LNCaP clone FGC (cell line): ENCODE data around the gene DPM1.

Experiments used
- DNase-seq: peaks from one replicate; pipeline ENCODE4 v3.0.0-alpha.2; 2011; ENCODE audit warnings: low read depth
- H3K4me3 ChIP-seq: 2 replicates; pipeline ENCODE4 v1.5.1; 2011; ENCODE audit warnings: mild to moderate bottlenecking, low read depth, low read length, control low read depth
- TF ChIP-seq, protein P1 (sequence below): IDR thresholded peaks from 2 replicates; pipeline ENCODE4 v1.5.1; 2012; ENCODE audit warnings: mild to moderate bottlenecking; ENCODE audit not compliant: control insufficient read depth, insufficient read depth; ENCODE audit errors: extremely low read depth

DPM1 gene

DNA sequence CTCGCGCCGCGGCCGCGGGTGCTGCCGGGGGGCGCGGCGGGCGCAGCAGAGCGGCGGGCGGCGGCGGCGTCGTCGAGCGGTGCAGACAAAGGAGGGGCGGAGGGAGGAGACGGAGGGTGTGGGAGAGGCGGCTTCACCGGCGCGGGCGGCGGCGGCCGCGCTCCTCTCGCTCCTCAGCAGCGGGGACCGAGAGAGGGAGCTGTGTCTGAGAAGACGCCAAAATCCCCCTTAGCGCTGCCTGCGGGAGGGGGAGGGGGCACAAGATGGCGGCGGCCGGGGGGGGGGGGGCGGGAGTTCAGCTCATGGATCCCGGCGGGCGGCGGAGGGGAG is 27.4 kb downstream of the DPM1 start:
- peak overlapping the region; percentile 58 for H3K4me3 ChIP-seq
- TF ChIP-seq, protein P1, sequence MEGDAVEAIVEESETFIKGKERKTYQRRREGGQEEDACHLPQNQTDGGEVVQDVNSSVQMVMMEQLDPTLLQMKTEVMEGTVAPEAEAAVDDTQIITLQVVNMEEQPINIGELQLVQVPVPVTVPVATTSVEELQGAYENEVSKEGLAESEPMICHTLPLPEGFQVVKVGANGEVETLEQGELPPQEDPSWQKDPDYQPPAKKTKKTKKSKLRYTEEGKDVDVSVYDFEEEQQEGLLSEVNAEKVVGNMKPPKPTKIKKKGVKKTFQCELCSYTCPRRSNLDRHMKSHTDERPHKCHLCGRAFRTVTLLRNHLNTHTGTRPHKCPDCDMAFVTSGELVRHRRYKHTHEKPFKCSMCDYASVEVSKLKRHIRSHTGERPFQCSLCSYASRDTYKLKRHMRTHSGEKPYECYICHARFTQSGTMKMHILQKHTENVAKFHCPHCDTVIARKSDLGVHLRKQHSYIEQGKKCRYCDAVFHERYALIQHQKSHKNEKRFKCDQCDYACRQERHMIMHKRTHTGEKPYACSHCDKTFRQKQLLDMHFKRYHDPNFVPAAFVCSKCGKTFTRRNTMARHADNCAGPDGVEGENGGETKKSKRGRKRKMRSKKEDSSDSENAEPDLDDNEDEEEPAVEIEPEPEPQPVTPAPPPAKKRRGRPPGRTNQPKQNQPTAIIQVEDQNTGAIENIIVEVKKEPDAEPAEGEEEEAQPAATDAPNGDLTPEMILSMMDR = no peak
- no peak for DNase-seq

DNA sequence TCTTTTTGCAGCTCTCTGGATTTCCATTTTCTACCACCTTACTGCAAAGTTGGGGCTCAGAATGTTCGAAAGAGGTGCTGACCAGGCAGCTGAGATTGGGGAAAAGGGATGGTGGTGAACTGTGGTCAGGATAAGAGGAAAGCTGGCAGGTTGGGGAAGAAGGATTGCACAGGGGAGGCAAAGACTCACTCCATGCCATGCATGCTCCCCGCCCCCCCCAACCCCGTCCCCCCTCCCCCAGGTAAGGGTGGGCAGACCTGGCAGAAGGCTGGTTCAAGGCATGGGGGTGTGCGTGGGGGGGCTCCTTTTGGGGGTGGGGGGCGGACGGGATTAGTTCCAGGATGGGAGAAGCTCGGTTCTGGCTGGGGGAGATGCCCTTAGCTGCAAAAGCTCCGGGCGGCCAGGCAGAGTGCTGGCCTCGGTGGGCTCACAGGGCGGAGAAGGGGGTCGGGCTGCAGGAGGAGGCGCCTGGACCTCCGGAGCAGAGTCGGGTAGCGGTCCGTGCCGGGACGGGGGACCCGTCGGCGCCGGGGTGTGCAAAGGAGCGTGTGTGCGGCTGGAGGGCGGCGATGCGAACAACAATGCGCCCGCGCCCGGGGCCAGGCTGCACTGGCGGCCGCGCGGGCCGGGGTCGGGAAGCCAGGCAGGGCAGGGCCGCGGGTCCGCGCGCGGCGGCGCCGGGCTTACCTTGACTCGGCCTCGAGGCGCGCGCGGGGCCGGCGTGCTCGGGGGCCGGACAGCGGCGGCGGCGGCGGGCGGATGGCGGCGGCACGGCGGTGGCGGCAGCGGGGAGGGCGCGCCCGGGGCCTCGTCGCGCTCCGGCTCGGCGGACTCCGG is 28.0 kb downstream of the DPM1 start:
- DNase-seq = no peak
- H3K4me3 ChIP-seq = peak overlapping the region; percentile 74
- TF ChIP-seq, protein P1 = no peak

DNA sequence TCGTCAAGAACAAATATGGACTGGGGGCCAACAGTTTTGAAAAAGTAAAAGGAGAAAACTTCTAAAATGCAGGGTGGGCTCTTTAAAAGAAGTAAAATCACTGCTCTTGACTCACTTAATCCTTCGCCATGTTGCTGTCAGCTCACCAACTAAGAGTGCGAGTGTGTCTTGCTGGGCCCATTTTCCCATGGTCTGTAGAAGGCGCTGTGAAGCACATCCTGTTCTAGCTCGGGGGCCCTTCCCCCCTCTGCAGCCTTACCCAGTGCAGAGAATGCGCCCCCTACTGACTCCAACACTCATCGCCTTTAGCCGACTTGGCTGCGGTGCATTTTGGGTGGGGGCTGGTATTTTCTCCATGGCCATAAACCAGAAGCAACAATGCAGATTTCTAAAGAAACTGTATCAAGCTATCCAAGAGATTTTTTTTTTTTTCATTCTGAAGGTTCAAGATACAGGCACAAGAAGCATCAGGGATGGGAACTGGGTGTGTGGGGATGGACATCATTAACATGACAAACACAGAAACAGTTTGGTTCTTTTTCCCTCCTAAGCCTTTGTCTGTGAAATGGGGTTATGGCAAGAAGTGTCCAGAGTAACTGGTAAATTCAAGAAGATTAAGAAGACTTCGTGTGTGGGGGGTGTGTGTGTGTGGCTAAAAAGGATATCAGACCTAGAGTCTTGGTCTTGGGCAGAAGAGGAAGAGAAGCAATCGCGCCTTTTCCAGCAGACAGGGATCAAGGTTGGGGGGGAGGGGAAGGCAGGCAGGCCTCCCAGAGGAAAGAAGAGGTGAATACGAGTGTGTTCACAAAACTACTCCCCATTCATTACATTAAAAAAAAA is 28.8 kb downstream of the DPM1 start:
- TF ChIP-seq, protein P1 = peak; percentile 94
- DNase-seq = peak; percentile 88
- H3K4me3 ChIP-seq = peak overlapping the region; percentile 74

DNA sequence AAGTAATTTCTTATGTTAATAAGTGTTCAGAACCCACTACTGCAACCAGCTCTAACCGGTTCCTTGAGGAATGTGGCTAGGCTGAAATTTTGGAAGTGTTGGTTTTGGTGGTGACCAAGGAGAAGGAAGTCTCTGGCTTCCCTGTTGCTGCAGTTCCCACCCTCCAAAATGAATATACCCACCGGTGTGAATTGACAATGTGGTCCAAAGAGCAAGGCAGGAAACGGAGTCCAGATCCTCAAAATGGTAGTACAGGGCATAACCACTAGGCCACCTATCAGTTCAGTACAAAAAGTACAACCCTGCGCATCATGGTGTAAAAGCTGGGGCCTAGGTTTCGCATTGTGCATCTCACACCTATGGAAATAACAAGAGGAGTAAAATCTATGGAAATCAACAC is 29.9 kb downstream of the DPM1 start:
- TF ChIP-seq, protein P1 = no peak
- no peak overlapping the region; the same call in 1 of the 2 replicates for H3K4me3 ChIP-seq
- DNase-seq = no peak

DNA sequence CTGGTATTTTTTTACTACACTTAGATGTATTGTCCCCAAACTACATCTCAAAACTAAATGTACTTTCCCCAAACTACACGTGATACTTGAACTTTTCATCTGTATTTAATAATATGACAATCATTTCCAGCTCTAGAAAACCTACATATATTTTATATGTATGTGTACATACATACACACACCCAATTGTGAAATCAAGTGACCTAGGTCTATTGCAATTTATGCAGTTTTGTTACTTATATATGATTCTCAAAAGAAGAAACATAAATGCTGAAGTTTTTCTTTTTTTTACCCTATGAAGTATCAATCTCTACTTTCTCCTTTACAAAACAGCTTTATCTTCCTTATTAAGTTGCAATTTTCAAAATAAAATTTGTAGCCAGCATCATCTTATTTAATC is 31.8 kb downstream of the DPM1 start:
- TF ChIP-seq, protein P1 = no peak
- H3K4me3 ChIP-seq = no peak overlapping the region
- no peak for DNase-seq

DNA sequence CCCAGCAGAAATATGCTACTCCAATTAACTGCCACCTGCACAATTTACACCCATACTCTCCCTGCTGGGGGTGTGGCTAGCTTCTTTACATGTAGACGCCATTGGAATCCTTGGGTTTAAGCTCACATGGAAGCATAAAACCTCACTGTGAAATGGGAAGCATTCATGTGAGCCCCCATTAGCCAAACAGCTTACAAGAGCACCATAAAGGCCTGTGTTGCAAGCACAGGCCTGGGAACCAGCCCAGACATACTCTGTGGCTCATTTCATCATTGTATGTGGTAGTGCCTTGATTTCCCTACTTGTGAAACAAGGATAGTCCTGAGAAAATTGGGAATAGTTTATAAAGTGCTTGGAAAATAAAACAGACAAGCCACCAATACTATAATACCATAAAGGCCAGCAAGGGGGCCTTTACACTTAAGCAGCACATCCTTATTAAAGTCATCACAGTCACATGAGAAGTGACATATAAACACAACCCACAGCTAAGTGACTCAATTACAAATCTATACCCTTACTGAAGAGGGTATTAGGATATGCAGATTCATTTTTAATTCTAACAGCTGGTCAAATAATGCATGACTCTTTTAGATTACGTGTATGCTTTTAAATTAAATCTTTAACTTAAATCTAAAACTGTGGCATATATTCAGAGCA is 33.9 kb downstream of the DPM1 start:
- no peak for DNase-seq
- no peak overlapping the region for H3K4me3 ChIP-seq
- TF ChIP-seq, protein P1 = no peak
